GM21576 (cell line): ENCODE results near the gene CEP164.
"Not testable (repeated sequence)": the region's sequence is repeated elsewhere in the genome, so short reads cannot be mapped to it uniquely, and the experiment has no call there.

Source experiments
- ATAC-seq: cut with Tn5 transposase; IDR thresholded peaks from one replicate; pipeline ENCODE4 v1.9.1; 2021; ENCODE audit warnings: mild to moderate bottlenecking, moderate library complexity; ENCODE audit not compliant: unreplicated experiment

CEP164 gene

DNA sequence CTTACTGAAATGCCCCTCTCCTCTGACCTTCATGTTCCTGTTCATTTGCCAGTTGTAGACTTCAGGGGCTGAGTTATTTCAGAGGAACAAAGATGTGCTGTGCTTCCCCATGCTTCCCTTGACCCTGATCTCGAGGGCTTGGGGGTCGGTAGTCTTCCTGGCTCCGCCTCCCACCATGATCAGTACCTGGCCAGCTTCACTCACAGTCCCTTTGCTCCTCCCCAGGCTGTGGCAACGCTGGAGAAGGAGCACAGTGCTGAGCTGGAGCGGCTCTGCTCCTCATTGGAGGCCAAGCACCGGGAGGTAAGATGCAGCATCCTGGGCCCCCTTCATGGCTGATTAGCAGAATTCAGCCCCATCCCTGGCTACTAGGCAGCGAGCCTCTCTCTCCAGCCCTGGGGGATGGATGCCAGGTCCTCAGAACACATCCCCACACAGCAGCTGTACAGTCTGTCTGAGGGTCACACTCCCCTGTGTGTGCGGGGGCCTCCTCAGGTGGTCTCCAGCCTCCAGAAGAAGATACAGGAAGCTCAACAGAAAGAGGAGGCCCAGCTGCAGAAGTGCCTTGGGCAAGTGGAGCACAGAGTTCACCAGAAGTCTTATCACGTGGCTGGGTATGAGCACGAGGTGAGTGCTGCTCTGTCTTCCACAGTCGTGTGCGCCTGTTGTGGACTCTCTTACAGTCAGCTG lies 64.5 kb downstream of the CEP164 start:
- ATAC-seq = no peak

- ATAC-seq = no peak
Measured at GRCh38 chr11:117392979-117393378, 65.3 kb downstream of the CEP164 start.

GRCh38 chr11:117394221-117394925 lies 66.7 kb downstream of the CEP164 start:
- no peak for ATAC-seq

GRCh38 chr11:117395476-117395875 lies 67.8 kb downstream of the CEP164 start:
- no peak for ATAC-seq

DNA sequence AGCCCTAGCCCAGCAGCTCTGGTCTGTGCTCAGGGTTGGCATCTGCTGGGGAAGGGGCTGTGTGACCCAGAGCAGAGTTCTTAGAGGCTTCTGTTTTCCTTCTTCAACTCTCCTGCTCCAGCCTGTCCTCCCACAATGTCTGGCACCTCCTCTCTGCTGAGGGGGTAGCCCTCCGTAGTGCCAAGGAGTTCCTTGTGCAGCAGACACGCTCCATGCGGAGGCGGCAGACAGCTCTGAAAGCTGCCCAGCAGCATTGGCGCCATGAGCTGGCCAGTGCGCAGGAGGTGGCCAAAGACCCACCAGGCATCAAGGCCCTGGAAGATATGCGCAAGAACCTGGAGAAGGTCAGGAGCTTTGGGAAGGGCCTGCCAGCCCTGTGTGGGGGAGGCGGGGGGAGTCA lies 69.3 kb downstream of the CEP164 start:
- ATAC-seq = no peak

DNA sequence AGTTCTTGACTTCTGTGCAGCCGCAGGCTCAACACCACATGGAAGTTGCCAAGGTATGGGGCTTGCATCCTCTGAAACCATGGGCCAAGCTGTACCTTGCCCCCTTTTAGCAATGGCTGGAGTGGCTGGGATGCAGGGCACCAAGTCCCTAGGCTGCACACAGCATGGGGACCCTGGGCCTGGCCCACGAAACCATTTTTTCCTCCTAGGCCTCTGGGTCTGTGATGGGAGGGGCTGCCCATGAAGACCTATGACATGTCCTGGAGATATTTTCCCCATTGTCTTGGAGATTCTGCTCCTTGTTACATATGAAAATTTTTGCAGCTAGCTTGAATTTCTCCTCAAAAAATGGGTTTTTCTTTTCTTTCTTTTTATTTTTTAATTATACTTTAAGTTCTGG lies 71.0 kb downstream of the CEP164 start:
- not testable (repeated sequence) for ATAC-seq

DNA sequence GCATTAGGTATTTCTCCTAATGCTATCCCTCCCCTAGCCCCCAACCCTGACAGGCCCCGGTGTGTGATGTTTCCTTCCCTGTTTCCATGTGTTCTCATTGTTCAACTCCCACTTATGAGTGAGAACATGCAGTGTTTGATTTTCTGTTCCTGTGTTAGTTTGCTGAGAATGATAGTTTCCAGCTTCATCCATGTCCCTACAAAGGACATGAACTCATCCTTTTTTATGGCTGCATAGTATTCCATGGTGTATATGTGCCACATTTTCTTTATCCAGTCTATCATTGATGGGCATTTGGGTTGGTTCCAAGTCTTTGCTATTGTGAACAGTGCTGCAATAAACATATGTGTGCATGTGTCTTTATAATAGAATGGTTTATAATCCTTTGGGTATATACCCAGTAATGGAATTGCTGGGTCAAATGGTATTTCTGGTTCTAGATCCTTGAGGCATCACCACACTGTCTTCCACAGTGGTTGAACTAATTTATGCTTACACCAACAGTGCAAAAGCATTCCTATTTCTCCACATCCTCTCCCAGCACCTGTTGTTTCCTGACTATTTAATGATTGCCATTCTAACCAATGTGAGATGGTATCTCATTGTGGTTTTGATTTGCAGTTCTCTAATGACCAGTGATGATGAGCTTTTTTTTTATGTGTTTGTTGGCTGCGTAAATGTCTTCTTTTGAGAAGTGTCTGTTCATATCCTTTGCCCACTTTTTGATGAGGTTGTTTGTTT lies 71.6 kb downstream of the CEP164 start:
- ATAC-seq = not testable (repeated sequence)

DNA sequence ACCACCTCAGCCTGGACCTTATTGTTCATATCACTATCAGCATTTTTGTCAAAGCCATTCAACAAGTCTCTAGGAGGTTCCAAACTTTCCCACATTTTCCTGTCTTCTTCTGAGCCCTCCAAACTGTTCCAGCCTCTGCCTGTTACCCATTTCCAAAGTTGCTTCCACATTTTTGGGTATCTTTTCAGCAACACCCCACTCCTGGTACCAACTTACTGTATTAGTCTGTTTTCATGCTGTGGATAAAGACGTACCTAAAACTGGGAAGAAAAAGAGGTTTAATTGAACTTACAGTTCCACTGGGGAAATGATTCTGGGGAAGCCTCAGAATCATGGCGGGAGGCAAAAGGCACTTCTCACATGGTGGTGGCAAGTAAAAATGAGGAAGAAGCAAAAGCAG lies 78.2 kb downstream of the CEP164 start:
- not testable (repeated sequence) for ATAC-seq

- ATAC-seq = no peak
Measured at GRCh38 chr11:117407016-117407415, 79.4 kb downstream of the CEP164 start.

- ATAC-seq = no peak
Measured at GRCh38 chr11:117408356-117408755, 80.7 kb downstream of the CEP164 start.

DNA sequence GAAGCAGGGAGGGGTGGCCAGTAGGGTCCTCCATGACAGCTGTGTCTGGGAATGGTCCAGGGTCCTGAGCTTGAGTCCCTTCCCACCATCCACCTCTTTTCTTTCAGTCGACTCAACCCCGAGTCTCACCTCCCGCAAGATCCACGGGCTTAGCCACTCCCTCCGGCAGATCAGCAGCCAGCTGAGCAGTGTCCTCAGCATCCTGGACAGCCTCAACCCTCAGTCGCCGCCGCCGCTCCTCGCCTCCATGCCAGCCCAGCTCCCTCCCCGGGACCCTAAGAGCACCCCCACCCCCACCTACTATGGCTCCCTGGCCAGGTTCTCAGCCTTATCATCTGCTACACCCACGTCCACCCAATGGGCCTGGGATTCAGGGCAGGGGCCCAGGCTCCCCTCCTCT lies 81.9 kb downstream of the CEP164 start:
- ATAC-seq = no peak

GRCh38 chr11:117410238-117410637 lies 82.6 kb downstream of the CEP164 start:
- no peak for ATAC-seq

- no peak for ATAC-seq
Measured at GRCh38 chr11:117410861-117411710, 83.4 kb downstream of the CEP164 start.

DNA sequence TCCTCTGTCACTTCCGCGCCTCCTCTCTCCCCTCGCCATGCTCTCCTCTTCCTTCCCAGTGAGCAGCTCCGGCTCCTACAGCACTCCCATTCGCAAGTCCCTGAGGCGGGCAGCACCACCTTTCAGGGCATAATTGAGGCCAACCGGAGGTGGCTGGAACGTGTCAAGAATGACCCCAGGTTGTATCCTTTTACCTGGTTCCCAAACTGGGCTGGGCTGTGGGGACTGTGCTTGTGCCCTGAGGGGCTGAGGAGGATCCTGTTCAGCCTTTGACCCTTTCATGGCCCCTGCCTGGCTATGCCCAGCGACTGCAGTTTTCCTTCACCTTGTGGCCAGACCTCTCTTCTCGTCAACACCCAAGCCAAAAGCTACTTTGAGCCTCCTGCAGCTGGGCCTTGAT lies 84.1 kb downstream of the CEP164 start:
- ATAC-seq = no peak

DNA sequence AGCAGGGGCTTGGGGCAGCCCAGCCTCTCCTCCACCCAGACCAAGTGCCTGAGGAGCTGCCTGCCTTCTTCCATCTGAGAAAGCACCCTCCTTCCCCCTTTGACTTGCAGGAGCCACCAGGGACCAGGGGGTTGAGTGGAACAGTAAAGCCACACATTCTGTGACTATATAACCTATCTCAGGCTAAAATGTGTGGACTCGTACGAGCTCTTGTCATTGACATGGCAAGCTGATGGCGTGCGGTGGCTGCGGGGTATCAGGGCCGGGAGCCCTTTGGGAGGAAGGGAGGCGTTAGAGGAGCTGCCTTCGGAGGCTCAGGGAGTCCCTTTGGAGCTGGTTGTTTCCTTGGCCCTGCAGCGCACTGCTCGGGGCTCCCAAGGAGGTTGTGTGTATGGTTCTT lies 84.5 kb downstream of the CEP164 start:
- ATAC-seq = no peak

- no peak for ATAC-seq
Measured at GRCh38 chr11:117412653-117413275, 85.1 kb downstream of the CEP164 start.

- no peak for ATAC-seq
Measured at GRCh38 chr11:117413616-117414015, 86.0 kb downstream of the CEP164 start.

DNA sequence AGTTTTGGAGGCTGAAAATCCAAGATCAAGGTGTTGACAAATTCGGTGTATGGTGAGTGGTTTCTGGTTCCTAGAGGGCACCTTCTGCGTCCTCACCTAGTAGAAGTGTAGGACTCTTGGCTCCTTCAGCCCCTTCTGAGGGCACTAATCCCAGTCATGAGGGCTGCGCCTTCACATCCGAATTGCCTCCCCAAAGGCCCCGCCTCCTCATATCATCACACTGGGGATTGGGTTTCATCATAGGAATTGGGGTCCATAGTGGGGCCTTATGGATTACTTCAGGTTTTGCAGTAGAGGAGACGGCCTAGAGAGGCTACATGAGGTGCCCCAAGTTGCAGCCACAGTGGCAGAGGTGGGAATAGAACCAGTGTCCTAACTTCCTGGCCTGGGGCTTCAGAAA lies 87.1 kb downstream of the CEP164 start:
- ATAC-seq = no peak

DNA sequence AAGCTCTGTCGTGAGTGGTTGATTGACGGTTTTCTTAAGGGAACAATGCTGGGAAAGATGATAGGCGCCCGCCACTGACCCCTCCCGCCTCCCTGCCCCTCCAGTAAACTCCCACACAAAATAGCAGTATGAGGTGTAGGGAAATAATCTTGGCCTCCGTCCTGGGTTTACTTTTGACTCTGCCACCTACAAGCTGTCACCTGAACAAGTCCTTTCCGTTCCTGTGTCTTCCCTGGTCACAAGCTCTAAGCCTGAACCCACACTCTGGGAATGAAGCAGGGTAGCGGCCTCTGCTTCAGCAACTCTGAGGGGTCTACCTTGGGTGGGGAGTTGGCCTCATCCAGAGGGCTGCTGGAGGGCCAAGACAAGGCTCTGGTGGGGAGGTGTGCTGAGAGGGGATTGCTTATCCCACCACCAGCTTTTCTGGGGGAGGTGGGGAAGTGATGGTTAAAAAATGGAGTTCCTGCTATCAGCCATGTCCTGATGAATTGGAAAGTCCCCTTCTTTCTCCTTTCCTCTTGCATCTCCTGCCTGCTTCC lies 87.8 kb downstream of the CEP164 start:
- ATAC-seq = no peak

DNA sequence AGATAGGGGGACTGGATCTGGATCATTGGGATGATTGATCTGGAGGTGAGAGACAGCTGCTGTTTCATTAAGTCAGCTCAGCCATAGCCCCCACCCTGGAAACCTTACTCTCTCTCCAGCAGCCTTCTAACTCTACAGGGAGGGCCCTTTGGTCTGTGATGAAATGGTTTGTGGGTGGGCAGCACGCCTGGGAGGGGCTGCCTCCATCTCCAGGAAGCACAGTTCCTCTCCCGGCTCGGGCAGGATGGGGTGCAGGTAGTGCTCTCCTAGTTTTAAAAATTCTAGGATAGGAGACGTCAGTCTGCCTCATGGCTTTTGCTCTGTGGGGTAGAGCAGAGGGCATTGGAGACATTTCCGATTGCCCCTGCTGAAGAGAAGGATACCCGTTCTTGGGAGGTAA lies 89.7 kb downstream of the CEP164 start:
- ATAC-seq = no peak
